ENCODE data around the gene ARFGAP1. TPM values are rescaled to one million over a fixed set of nuclear protein-coding genes. Genes with fewer than 3 reads are reported as not detected.

ARFGAP1 gene
- total RNA-seq, 4 donors from 2014 or later, result 16.1 to 46.2 (median 22.7) TPM

DNA sequence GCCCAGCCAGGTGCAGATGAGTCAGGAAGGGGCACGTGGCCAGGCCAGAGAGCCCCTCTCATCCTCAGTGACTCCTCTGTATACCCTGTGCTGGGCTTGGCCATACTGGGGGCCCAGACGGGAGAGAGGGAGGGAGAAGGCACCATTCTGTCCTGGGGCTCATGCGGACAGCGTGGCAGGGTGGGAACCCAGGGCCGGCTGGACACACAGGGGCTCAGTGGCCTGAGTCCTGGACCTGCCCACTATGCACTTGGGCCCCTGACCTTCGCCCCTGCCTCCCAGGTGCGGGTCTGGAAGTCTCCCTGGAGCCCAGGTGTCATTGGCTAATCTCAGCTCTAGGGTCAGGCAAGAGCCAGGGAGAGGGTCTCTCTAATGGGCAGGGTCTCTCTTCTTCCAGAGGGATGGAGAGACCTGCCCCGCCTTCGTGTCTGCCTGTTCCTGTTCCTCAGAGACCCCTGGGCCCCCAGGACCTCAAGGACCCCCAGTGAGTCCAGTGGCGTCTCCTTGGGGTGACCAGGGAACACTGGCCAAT, 48.1 kb downstream of the ARFGAP1 start:
- TF ChIP-seq, protein P1, sequence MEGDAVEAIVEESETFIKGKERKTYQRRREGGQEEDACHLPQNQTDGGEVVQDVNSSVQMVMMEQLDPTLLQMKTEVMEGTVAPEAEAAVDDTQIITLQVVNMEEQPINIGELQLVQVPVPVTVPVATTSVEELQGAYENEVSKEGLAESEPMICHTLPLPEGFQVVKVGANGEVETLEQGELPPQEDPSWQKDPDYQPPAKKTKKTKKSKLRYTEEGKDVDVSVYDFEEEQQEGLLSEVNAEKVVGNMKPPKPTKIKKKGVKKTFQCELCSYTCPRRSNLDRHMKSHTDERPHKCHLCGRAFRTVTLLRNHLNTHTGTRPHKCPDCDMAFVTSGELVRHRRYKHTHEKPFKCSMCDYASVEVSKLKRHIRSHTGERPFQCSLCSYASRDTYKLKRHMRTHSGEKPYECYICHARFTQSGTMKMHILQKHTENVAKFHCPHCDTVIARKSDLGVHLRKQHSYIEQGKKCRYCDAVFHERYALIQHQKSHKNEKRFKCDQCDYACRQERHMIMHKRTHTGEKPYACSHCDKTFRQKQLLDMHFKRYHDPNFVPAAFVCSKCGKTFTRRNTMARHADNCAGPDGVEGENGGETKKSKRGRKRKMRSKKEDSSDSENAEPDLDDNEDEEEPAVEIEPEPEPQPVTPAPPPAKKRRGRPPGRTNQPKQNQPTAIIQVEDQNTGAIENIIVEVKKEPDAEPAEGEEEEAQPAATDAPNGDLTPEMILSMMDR (IDR thresholded peaks at IDR 0.05; ENCODE audit: low read depth), result no peak

DNA sequence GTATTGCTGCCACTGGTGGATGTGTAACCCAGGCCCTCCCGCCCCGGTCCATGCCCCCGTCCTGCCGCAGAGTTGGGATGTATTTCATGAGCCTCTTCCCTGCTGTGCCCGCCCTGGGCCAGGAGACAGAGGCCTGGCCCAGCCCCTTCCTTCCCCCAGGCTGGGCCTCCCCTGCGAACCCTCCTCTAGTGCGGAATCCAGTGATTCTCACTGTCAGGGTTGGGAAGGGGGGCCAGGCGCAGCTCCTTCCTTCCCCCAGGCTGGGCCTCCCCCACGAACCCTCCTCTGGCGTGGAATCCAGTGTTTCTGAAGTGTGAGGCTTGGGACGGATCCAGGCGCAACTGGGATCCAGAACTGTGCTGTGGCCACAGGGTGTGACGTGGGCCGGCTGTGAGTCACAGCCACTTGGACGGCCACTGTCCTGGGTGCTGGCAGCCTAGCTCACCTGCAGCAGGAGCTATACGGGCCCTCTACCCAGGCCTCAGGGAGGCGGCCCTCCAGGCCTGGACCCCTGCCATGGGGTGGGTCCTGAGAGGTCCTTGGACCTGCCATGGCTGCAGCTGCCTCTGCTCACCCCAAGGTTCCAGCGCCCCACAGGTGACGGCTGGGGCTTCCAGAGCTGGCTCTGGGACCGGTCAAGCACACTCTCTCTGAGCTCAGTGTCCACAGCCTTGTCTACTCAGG, 48.7 kb downstream of the ARFGAP1 start:
- TF ChIP-seq, protein P1 (IDR thresholded peaks at IDR 0.05; ENCODE audit: low read depth), result no peak

DNA sequence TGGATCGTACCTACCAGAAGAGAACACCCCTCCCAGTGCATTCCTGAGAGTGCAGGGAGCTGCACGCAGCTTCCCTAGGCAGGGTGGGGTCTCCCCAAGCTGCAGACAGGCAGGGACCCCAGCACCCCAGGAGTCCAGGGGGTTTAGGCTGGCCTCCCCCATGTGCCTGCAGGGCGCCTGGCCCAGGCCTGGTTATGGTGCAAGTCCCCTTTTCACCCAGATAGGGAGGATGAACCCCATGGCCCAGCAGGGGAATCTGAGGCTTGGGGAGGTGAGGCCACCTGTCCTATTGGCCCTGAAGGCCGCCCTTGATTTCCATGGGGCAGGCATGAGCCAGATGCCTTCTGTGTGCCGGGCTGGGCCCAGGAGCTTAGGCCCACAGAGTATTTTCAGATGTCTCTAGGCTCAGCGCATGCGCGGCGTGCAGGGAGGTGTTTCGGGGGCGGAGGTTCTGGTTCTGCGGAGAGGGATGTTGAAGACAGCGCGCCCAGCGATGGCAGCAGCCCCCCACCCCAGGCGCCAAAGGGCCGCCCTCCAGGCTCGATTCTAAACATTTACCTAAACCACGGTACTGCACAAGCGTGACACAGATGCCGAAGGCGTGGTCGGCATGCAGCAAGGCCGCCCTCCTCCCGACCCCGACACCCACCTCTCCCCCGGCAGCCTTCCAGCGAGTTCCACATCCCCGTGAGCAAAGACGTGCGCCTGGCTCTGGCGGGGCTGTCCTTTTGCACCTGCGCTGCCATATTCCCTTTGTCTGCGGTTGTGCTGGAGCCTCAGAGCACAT, 49.7 kb downstream of the ARFGAP1 start:
- TF ChIP-seq, protein P1 (IDR thresholded peaks at IDR 0.05; ENCODE audit: low read depth), result no peak

DNA sequence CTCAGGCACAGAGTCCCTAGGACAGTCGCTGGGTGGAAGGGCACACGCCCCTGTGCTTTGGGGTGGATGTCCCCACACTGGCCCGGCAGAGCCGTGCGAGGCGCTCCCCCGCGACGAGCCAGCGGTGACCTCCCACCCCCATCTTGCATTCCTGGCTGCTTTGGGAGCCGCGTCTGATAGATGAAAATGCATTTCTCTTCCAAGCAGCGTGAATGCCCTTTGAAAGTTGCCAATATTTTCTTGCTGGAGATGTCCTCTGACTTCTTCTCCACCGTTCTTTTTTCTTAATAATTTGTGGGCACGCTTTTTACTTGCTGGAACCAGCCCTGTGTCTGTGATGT, 50.3 kb downstream of the ARFGAP1 start:
- TF ChIP-seq, protein P1 (IDR thresholded peaks at IDR 0.05; ENCODE audit: low read depth), result no peak

DNA sequence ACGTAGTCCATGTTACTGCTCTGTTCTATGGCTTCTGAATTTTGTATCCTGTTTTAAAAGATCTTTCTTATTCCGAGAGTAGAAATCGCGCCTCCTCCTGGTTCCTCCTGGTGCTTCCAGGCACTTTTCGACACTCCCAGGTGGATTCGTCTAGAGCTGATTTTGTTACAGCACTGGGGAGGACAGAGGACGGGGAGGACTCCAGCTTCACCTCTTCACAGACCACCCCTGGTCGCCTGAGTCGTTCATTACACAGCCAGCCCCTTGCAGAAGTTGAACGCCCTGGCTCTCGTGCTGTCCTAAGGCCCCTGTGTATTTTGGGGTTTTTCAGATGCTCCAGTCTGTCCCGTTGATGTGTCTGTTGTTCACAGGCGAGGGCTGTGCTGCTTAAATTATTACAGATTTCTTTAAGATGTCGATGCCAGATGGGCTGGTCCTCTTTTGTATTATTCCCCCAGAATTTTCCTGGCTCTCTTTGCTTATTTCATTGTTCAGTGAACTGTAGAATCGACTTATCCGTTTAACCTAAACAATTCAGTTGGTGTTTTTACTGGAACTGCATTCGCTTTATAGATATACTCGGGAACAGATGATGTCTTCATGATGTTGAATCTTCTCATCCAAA, 50.9 kb downstream of the ARFGAP1 start:
- TF ChIP-seq, protein P1 (IDR thresholded peaks at IDR 0.05; ENCODE audit: low read depth), result no peak

DNA sequence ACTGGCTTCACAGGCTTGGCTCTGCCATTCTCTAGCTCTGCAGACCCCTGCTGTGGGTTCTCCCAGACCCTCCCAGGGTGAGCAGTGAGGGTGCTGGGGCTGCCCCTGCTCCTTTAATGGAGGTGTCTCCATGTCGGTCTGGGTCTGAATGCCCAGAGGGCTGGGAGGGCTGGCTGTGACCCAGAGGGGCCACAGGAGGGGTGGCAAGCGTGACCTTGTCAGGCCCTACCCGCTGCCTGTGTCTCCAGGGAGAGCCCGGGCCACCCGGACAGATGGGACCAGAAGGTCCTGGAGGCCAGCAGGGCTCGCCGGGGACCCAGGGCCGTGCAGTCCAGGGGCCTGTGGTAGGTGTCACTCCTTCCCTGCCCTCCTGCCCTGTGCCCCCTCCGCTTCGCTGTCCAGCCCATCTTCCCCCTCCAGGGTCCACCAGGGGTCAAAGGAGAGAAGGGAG, 52.4 kb downstream of the ARFGAP1 start:
- TF ChIP-seq, protein P1 (IDR thresholded peaks at IDR 0.05; ENCODE audit: low read depth), result no peak

Measured in subcutaneous adipose tissue (tissue), 4 donors.